ENCODE measurements around the gene PDLIM3. TPM values are rescaled to one million over a fixed set of nuclear protein-coding genes. Genes with fewer than 3 reads are reported as not detected.

The PDLIM3 gene
- total RNA-seq, 6 donors from 2014 or later = 15.9 to 183 (median 42.2) TPM

DNA sequence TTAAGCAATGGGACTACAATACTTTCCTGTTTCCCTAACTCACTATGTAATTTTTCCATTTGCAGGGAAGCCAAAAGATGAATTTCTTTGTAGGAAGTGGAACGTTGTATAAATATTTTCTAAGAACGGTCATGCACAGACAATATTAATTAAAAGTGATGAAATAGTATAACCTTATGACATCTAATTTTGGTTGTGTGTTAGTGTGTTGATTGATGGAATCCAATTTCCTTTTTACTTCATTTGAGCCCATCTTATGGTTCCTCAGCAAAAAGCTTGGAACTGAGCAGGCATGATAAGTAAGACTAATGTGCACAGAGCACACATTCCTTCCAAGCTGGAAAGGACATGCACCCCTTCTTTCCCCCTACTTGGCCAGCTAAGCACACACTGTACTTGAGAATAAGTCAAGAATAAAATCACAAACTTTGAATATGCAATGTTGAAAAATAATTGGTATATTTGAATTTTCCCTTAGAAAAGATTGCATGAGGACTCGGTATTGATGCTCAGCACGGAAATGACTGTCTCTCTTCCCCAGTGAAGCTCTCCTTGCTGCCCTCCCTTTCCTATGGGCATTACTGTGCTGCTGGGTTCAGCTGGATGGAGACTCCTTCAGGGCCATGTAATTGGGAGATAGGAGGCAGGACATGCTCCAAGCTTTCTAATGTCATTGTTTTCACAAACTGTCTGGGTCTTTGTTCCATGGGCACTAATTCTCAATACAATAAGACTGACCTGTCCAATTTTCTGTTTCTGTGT, 19.2 kb upstream of the PDLIM3 start:
- Histone ChIP-seq H3K27ac (peak overlapping the region in 1 of 4 donors; percentile 10), H3K9me3 (no peaks in the 10 kb centered on the region), H3K4me3 (no peak overlapping the region), H3K4me1 (no peaks in the 10 kb centered on the region), H3K27me3 (no peaks in the 10 kb centered on the region), H3K36me3 (no peaks in the 10 kb centered on the region)
- peak; percentile 73 to 90 for ATAC-seq (ENCODE audit: low FRiP score in 2 of 2)
- no peak for DNase-seq
- WGBS, 2 donors = 65 to 75% methylated on average over 4 of the region's 4 CpGs
- TF ChIP-seq EP300 (IDR thresholded peaks at IDR 0.05) (no peak), CTCF (IDR thresholded peaks at IDR 0.05) (no peak), POLR2AphosphoS5 (IDR thresholded peaks at IDR 0.05) (no peak), POLR2A (IDR thresholded peaks at IDR 0.05) (no peak)

- ATAC-seq (ENCODE audit: low FRiP score in 2 of 2) (no peak), DNase-seq (no peak)
- H3K4me3 ChIP-seq = no peak overlapping the region
- no peak for TF ChIP-seq POLR2A (IDR thresholded peaks at IDR 0.05)
- no peak for TF ChIP-seq POLR2AphosphoS5 (IDR thresholded peaks at IDR 0.05)
- no peak overlapping the region for H3K27ac ChIP-seq
- no peaks in the 10 kb centered on the region for H3K36me3 ChIP-seq
- WGBS, 2 donors = 83 to 86% methylated on average over 2 of the region's 2 CpGs
- H3K27me3 ChIP-seq = no peaks in the 10 kb centered on the region
- H3K9me3 ChIP-seq = no peaks in the 10 kb centered on the region
- H3K4me1 ChIP-seq = no peaks in the 10 kb centered on the region
These were observed 16.9 kb upstream of the PDLIM3 start for GRCh38 chr4:185552254-185552653.

- Histone ChIP-seq H3K36me3 (no peaks in the 10 kb centered on the region), H3K4me1 (no peaks in the 10 kb centered on the region), H3K9me3 (no peaks in the 10 kb centered on the region), H3K27me3 (no peaks in the 10 kb centered on the region), H3K27ac (no peak overlapping the region), H3K4me3 (no peak overlapping the region)
- DNase-seq (no peak), ATAC-seq (ENCODE audit: low FRiP score in 2 of 2) (no peak)
- WGBS, 2 donors = 54 to 100% methylated on average over 1 of the region's 1 CpG
- TF ChIP-seq EP300 (IDR thresholded peaks at IDR 0.05) (no peak), CTCF (IDR thresholded peaks at IDR 0.05) (no peak), POLR2A (IDR thresholded peaks at IDR 0.05) (no peak), POLR2AphosphoS5 (IDR thresholded peaks at IDR 0.05) (no peak)
These were observed 15.6 kb upstream of the PDLIM3 start for GRCh38 chr4:185550933-185551332.

DNA sequence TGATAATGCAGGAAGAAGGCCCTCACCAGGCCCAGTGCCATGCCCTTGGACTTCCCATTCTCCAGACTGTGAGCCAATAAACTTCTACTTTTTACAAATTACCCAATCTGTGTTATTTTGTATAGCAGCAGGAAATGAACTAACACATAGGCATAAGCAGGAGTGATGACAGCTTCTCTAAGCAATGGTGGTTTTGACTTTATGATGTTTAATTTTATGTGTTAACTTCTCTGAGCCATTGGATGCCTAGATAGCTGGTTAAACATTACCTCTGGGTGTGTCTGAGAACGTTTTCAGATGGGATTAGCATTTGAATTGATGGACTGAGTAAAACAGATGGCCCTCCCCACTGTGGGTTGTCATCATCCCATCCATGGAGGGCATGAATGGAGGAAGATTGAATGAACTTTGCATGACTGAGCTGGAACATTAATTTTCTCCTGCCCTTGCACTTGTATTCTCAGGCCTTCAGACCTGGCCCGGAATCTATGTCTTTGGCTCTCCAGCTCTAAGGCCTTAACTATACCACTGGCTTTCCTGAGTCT, 13.9 kb upstream of the PDLIM3 start:
- TF ChIP-seq POLR2A (IDR thresholded peaks at IDR 0.05) (no peak), EP300 (IDR thresholded peaks at IDR 0.05) (no peak), POLR2AphosphoS5 (IDR thresholded peaks at IDR 0.05) (no peak), CTCF (IDR thresholded peaks at IDR 0.05) (no peak)
- no peak overlapping the region for H3K4me3 ChIP-seq
- no peak overlapping the region for H3K27ac ChIP-seq
- WGBS, 2 donors = 60 to 73% methylated on average over 2 of the region's 2 CpGs
- DNase-seq (no peak), ATAC-seq (ENCODE audit: low FRiP score in 2 of 2) (no peak)
- no peaks in the 10 kb centered on the region for H3K27me3 ChIP-seq
- H3K36me3 ChIP-seq = no peaks in the 10 kb centered on the region
- no peaks in the 10 kb centered on the region for H3K4me1 ChIP-seq
- H3K9me3 ChIP-seq = no peaks in the 10 kb centered on the region

GRCh38 chr4:185548587-185548986, 13.3 kb upstream of the PDLIM3 start:
- ATAC-seq (ENCODE audit: low FRiP score in 2 of 2) = no peak
- Histone ChIP-seq H3K4me1 (no peaks in the 10 kb centered on the region), H3K4me3 (no peak overlapping the region), H3K27ac (no peak overlapping the region), H3K36me3 (no peaks in the 10 kb centered on the region), H3K9me3 (no peaks in the 10 kb centered on the region), H3K27me3 (no peaks in the 10 kb centered on the region)
- TF ChIP-seq CTCF (IDR thresholded peaks at IDR 0.05) (no peak), POLR2AphosphoS5 (IDR thresholded peaks at IDR 0.05) (no peak), POLR2A (IDR thresholded peaks at IDR 0.05) (no peak), EP300 (IDR thresholded peaks at IDR 0.05) (no peak)
- WGBS, 2 donors = 82 to 94% methylated on average over 1 of the region's 1 CpG
- DNase-seq = no peak
